IPS-11a (cell line): ENCODE measurements around the gene ARHGAP42.
"Not testable (repeated sequence)": the region's sequence is repeated elsewhere in the genome, so short reads cannot be mapped to it uniquely, and the experiment has no call there.

Experiments
- H3K4me3 ChIP-seq: one replicate; pipeline ENCODE4 v1.5.1; 2013; ENCODE audit warnings: low read depth, low read length, control low read depth

The ARHGAP42 gene

GRCh38 chr11:100863080-100863581 is 176.0 kb downstream of the ARHGAP42 start:
- H3K4me3 ChIP-seq = no peak overlapping the region

- H3K4me3 ChIP-seq = no peak overlapping the region
These were observed 178.5 kb downstream of the ARHGAP42 start for GRCh38 chr11:100865443-100866065.

GRCh38 chr11:100866453-100866852 is 179.4 kb downstream of the ARHGAP42 start:
- no peak overlapping the region for H3K4me3 ChIP-seq

- H3K4me3 ChIP-seq = no peak overlapping the region
These were observed 180.5 kb downstream of the ARHGAP42 start for GRCh38 chr11:100867606-100868005.

- no peak overlapping the region for H3K4me3 ChIP-seq
These were observed 182.2 kb downstream of the ARHGAP42 start for GRCh38 chr11:100869328-100869727.

- no peak overlapping the region for H3K4me3 ChIP-seq
These were observed 183.1 kb downstream of the ARHGAP42 start for GRCh38 chr11:100870138-100870537.

- no peak overlapping the region for H3K4me3 ChIP-seq
These were observed 186.1 kb downstream of the ARHGAP42 start for GRCh38 chr11:100872951-100873740.

- no peak overlapping the region for H3K4me3 ChIP-seq
These were observed 187.1 kb downstream of the ARHGAP42 start for GRCh38 chr11:100874203-100874602.

GRCh38 chr11:100875521-100875869 is 188.4 kb downstream of the ARHGAP42 start:
- no peak overlapping the region for H3K4me3 ChIP-seq

- no peak overlapping the region for H3K4me3 ChIP-seq
These were observed 189.9 kb downstream of the ARHGAP42 start for GRCh38 chr11:100876815-100877520.

GRCh38 chr11:100878474-100878873 is 191.4 kb downstream of the ARHGAP42 start:
- no peak overlapping the region for H3K4me3 ChIP-seq

- no peak overlapping the region for H3K4me3 ChIP-seq
These were observed 195.9 kb downstream of the ARHGAP42 start for GRCh38 chr11:100882957-100883356.

GRCh38 chr11:100883830-100884229 is 196.7 kb downstream of the ARHGAP42 start:
- H3K4me3 ChIP-seq = no peak overlapping the region

- no peak overlapping the region for H3K4me3 ChIP-seq
These were observed 200.6 kb downstream of the ARHGAP42 start for GRCh38 chr11:100887659-100888058.

- H3K4me3 ChIP-seq = no peak overlapping the region
These were observed 201.7 kb downstream of the ARHGAP42 start for GRCh38 chr11:100888836-100889235.

GRCh38 chr11:100889758-100890157 is 202.7 kb downstream of the ARHGAP42 start:
- H3K4me3 ChIP-seq = no peak overlapping the region

- no peak overlapping the region for H3K4me3 ChIP-seq
These were observed 203.7 kb downstream of the ARHGAP42 start for GRCh38 chr11:100890789-100891188.

GRCh38 chr11:100892886-100893285 is 205.8 kb downstream of the ARHGAP42 start:
- no peak overlapping the region for H3K4me3 ChIP-seq

- no peak overlapping the region for H3K4me3 ChIP-seq
These were observed 208.4 kb downstream of the ARHGAP42 start for GRCh38 chr11:100895449-100895848.

- H3K4me3 ChIP-seq = not testable (repeated sequence)
These were observed 208.9 kb downstream of the ARHGAP42 start for GRCh38 chr11:100895976-100896375.

- H3K4me3 ChIP-seq = not testable (repeated sequence)
These were observed 214.4 kb downstream of the ARHGAP42 start for GRCh38 chr11:100901471-100901870.
